Stomach (tissue), 9 donors: ENCODE data around the gene RFC3. TPM values are rescaled to one million over a fixed set of nuclear protein-coding genes. Genes with fewer than 3 reads are reported as not detected.
"Not testable (repeated sequence)": the region's sequence is repeated elsewhere in the genome, so short reads cannot be mapped to it uniquely, and the experiment has no call there.

Source experiments
- DNase-seq, 2 donors: peaks; one replicate each; pipeline versions ENCODE4 v3.0.0 to v3.0.0-alpha.2; 2013 to 2019
- H3K27ac ChIP-seq, 5 donors: fragments of 200-600 bp in 4 of 5; sonication (generic) in 4 of 5; one replicate each; pipeline ENCODE4 v1.5.1; 2013 to 2019; ENCODE audit warnings: mild to moderate bottlenecking in 1 of 5, moderate library complexity in 1 of 5
- H3K27me3 ChIP-seq, 3 donors: fragments of 200-600 bp; sonication (generic); one replicate each; pipeline ENCODE4 v1.5.1; 2017 to 2019; ENCODE audit warnings: mixed run types in 1 of 3
- H3K36me3 ChIP-seq, 4 donors: fragments of 200-600 bp; sonication (generic); 1 replicate in 3 of 4; 2 replicates in 1 of 4; pipeline ENCODE4 v1.5.1; 2016 to 2019
- H3K4me1 ChIP-seq, 4 donors: fragments of 200-600 bp; sonication (generic); one replicate each; pipeline ENCODE4 v1.5.1; 2016 to 2019
- H3K4me3 ChIP-seq, 4 donors: fragments of 200-600 bp; sonication (generic) in 3 of 4; one replicate each; pipeline ENCODE4 v1.5.1; 2016 to 2019; ENCODE audit warnings: mild to moderate bottlenecking in 1 of 4
- H3K9me3 ChIP-seq, 4 donors: fragments of 200-600 bp; sonication (generic); one replicate each; pipeline ENCODE4 v1.5.1; 2016 to 2019
- CTCF ChIP-seq, 7 experiments: fragments of 450-650 bp in 4 of 7; fragments of 200-600 bp in 3 of 7; sonication (generic) in 3 of 7; IDR thresholded peaks; one replicate each; pipeline ENCODE4 v1.5.1; 2016 to 2019; ENCODE audit warnings: antibody characterized with exemption in 7 of 7, control low read depth in 2 of 7, mild to moderate bottlenecking in 1 of 7
- EP300 ChIP-seq: sonication (generic); formaldehyde crosslinking; IDR thresholded peaks from one replicate; pipeline ENCODE4 v1.6.1; 2017; ENCODE audit warnings: antibody characterized with exemption
- POLR2A ChIP-seq, 4 donors: fragments of 450-650 bp; IDR thresholded peaks; one replicate each; pipeline ENCODE4 v1.6.1; 2016; ENCODE audit warnings: antibody characterized with exemption in 4 of 4, control low read depth in 2 of 4, mild to moderate bottlenecking in 1 of 4, moderate library complexity in 1 of 4
- POLR2AphosphoS5 ChIP-seq, 3 donors: sonication (generic); formaldehyde crosslinking; IDR thresholded peaks; one replicate each; pipeline ENCODE4 v1.6.1; 2016; ENCODE audit warnings: antibody characterized with exemption in 3 of 3
- WGBS, 5 donors: extraction: QIAGEN DNeasy Blood & Tissue Kit in 3 of 5; methylation state at CpG; one replicate each; pipeline versions ENCODE4 v1.1.5 to v1.1.7; 2013 to 2018; 5-methylcytosine and 5-hydroxymethylcytosine counted together
- intact Hi-C: fragments of 100-400 bp; cut with DNase I; formaldehyde crosslinking; loops from one replicate; pipeline ENCODE4 v1.15.1; 2023; ENCODE audit warnings: low total_unique reads
- polyA plus RNA-seq, 3 donors: library from polyadenylated mRNA; stranded (reverse); fragments of 200-250 nt; gene quantifications; one replicate each; pipeline ENCODE4 v1.2.3, GENCODE V29; 2013
- total RNA-seq, 5 donors: library from RNA; depleted of rRNA; stranded (reverse); fragments of >200 nt; gene quantifications; one replicate each; pipeline versions ENCODE4 v1.1.0 to v1.2.3, GENCODE V29; 2014 to 2016
- donor health status: healthy with polysubstance abuse.
- donor health status: Bipolar disorder and iron deficiency.
- donor health status: healthy.

RFC3 gene
- total and polyA plus RNA-seq, 8 donors, result 0.58 to 27.7 (median 7.8) TPM

- no peak for TF ChIP-seq CTCF (IDR thresholded peaks at IDR 0.05)
- no peak for TF ChIP-seq POLR2AphosphoS5 (IDR thresholded peaks at IDR 0.05)
- TF ChIP-seq POLR2A (IDR thresholded peaks at IDR 0.05), result no peak
- no peak for TF ChIP-seq EP300
- Histone ChIP-seq H3K9me3 (no peaks in the 10 kb centered on the region), H3K36me3 (no peaks in the 10 kb centered on the region), H3K27ac (no peak overlapping the region), H3K4me3 (no peak overlapping the region), H3K27me3 (no peaks in the 10 kb centered on the region), H3K4me1 (peaks cover 0 to 6% (median 0%) of the 10 kb centered on the region in 4 donors)
- 23 to 42% (median 32%) methylated on average over 2 of the region's 2 CpGs for WGBS, 5 donors
- intact Hi-C loops, result no loop called here
- peak in 1 of 2 donors; percentile 8 for DNase-seq
Observed at GRCh38 chr13:33775339-33776108, 42.4 kb upstream of the RFC3 start.

- H3K27me3 ChIP-seq, result no peaks in the 10 kb centered on the region
- H3K4me1 ChIP-seq, result peaks cover 0 to 6% (median 0%) of the 10 kb centered on the region in 4 donors
- H3K27ac ChIP-seq, result no peak overlapping the region
- H3K9me3 ChIP-seq, result no peaks in the 10 kb centered on the region
- H3K4me3 ChIP-seq, result no peak overlapping the region
- H3K36me3 ChIP-seq, result no peaks in the 10 kb centered on the region
- WGBS, 5 donors, result 30 to 40% (median 34%) methylated on average over 9 of the region's 9 CpGs
- DNase-seq, result peak in 1 of 2 donors; percentile 44
- TF ChIP-seq EP300, result no peak
- TF ChIP-seq POLR2A (IDR thresholded peaks at IDR 0.05), result no peak
- no peak for TF ChIP-seq POLR2AphosphoS5 (IDR thresholded peaks at IDR 0.05)
- no peak for TF ChIP-seq CTCF (IDR thresholded peaks at IDR 0.05)
- intact Hi-C loops, result no loop called here
Observed at GRCh38 chr13:33776239-33776881, 41.6 kb upstream of the RFC3 start.

- Histone ChIP-seq H3K27ac (no peak overlapping the region), H3K36me3 (no peaks in the 10 kb centered on the region), H3K4me1 (peaks cover 0 to 5% (median 0%) of the 10 kb centered on the region in 4 donors), H3K4me3 (no peak overlapping the region), H3K27me3 (no peaks in the 10 kb centered on the region), H3K9me3 (no peaks in the 10 kb centered on the region)
- no peak for TF ChIP-seq CTCF (IDR thresholded peaks at IDR 0.05)
- DNase-seq, result no peak
- intact Hi-C loops, result no loop called here
- WGBS, 5 donors, result 67 to 80% (median 72%) methylated on average over 4 of the region's 4 CpGs
Observed at GRCh38 chr13:33782631-33783030, 35.3 kb upstream of the RFC3 start.

GRCh38 chr13:33783212-33783611 lies 34.7 kb upstream of the RFC3 start:
- DNase-seq, intact Hi-C loops, H3K4me1 ChIP-seq, H3K27me3 ChIP-seq, H3K27ac ChIP-seq, H3K9me3 ChIP-seq, H3K36me3 ChIP-seq, H3K4me3 ChIP-seq: not testable (repeated sequence)
- WGBS, 5 donors, result 34 to 73% (median 42%) methylated on average over 4 of the region's 4 CpGs

GRCh38 chr13:33784738-33785137 lies 33.2 kb upstream of the RFC3 start:
- WGBS, 5 donors, result 93 to 100% (median 97%) methylated on average over 1 of the region's 1 CpG

More at GRCh38 chr13:33784738-33785137, 33.2 kb upstream of the RFC3 start:
- no peak for TF ChIP-seq CTCF (IDR thresholded peaks at IDR 0.05)
- TF ChIP-seq POLR2AphosphoS5 (IDR thresholded peaks at IDR 0.05), result no peak
- no peak for TF ChIP-seq POLR2A (IDR thresholded peaks at IDR 0.05)
- no peaks in the 10 kb centered on the region for H3K36me3 ChIP-seq
- H3K4me3 ChIP-seq, result no peak overlapping the region
- no peaks in the 10 kb centered on the region for H3K27me3 ChIP-seq
- no peak for DNase-seq
- no peaks in the 10 kb centered on the region for H3K9me3 ChIP-seq
- intact Hi-C loops, result no loop called here
- H3K4me1 ChIP-seq, result peaks cover 0 to 5% (median 0%) of the 10 kb centered on the region in 4 donors
- no peak overlapping the region for H3K27ac ChIP-seq
